Kidney (tissue), 14 donors: ENCODE measurements around the gene EMP1. TPM values are rescaled to one million over a fixed set of nuclear protein-coding genes. Genes with fewer than 3 reads are reported as not detected.

Experiments
- DNase-seq, 5 donors: peaks; one replicate each; pipeline ENCODE4 v3.0.0-alpha.2; 2013 to 2020
- FAIRE-seq: peaks from 2 replicates; lab custom pipeline; 2012; peaks lifted over from hg19 to GRCh38; lab: Jason Lieb, UNC
- H3K27ac ChIP-seq, 2 donors: one replicate each; pipeline ENCODE4 v1.7.0; 2013; ENCODE audit warnings: low read depth in 2 of 2, low read length in 2 of 2, inconsistent platforms in 1 of 2
- H3K27me3 ChIP-seq: one replicate; pipeline ENCODE4 v1.7.1; 2013; ENCODE audit warnings: low read length, inconsistent platforms; ENCODE audit not compliant: control insufficient read depth, insufficient read depth
- H3K36me3 ChIP-seq, 3 donors: one replicate each; pipeline versions ENCODE4 v1.7.0 to v1.7.1; 2013; ENCODE audit warnings: low read length in 3 of 3, control low read depth in 1 of 3, inconsistent platforms in 1 of 3; ENCODE audit not compliant: insufficient read depth in 3 of 3, control insufficient read depth in 2 of 3
- H3K4me1 ChIP-seq, 3 donors: one replicate each; pipeline versions ENCODE4 v1.7.0 to v1.7.1; 2013; ENCODE audit warnings: low read length in 3 of 3, inconsistent platforms in 1 of 3, low read depth in 1 of 3; ENCODE audit not compliant: control insufficient read depth in 2 of 3, insufficient read depth in 2 of 3
- H3K4me3 ChIP-seq, 3 donors: one replicate each; pipeline versions ENCODE4 v1.7.0 to v1.8.1; 2013; ENCODE audit warnings: low read length in 3 of 3, control low read depth in 1 of 3, inconsistent platforms in 1 of 3
- H3K9ac ChIP-seq, 3 donors: one replicate each; pipeline versions ENCODE4 v1.7.0 to v1.7.1; 2013; ENCODE audit warnings: low read length in 3 of 3, control low read depth in 1 of 3, inconsistent platforms in 1 of 3
- H3K9me3 ChIP-seq, 3 donors: one replicate each; pipeline versions ENCODE4 v1.7.0 to v1.7.1; 2013; ENCODE audit warnings: low read length in 3 of 3, control low read depth in 1 of 3, inconsistent platforms in 1 of 3; ENCODE audit not compliant: control insufficient read depth in 2 of 3, insufficient read depth in 1 of 3
- intact Hi-C: fragments of 100-400 bp; cut with DNase I; formaldehyde crosslinking; loops from one replicate; pipeline ENCODE4 v1.11.1; 2022
- polyA plus RNA-seq: library from polyadenylated mRNA; stranded (reverse); fragments of 350-450 nt; fragmentation: Illumina TruSeq; extraction: RNeasy Lipid Tissue Mini Kit (QIAGEN cat#74804); gene quantifications from one replicate; pipeline ENCODE4 v1.2.3, GENCODE V29; 2014; ENCODE audit warnings: low read depth, low replicate concordance; ENCODE audit not compliant: insufficient read depth
- total RNA-seq: library from RNA; stranded (reverse); fragmentation: NEBNext Ultra II Directional; extraction: Animal tissue kit (Norgen Biotek cat#: 25700); gene quantifications from one replicate; pipeline ENCODE4 v1.2.1, GENCODE V29; 2021
- TF ChIP-seq, protein P1 (sequence below): IDR thresholded peaks from 3 replicates; pipeline ENCODE4 v1.5.1; 2012; ENCODE audit warnings: mild to moderate bottlenecking, moderate library complexity, borderline replicate concordance; ENCODE audit not compliant: insufficient read depth; ENCODE audit errors: extremely low read depth
- donor health status: control.
- donor health status: control.
- donor health status: control.
- donor health status: control.
- donor health status: control.
- donor health status: DM: yes; HTN: yes; CAD: no.
- donor health status: Normal renal cell carcinoma (clear cell type).

EMP1 gene
- total and polyA plus RNA-seq, 2 donors from 2014 or later, result 45.1 to 431 TPM

DNA sequence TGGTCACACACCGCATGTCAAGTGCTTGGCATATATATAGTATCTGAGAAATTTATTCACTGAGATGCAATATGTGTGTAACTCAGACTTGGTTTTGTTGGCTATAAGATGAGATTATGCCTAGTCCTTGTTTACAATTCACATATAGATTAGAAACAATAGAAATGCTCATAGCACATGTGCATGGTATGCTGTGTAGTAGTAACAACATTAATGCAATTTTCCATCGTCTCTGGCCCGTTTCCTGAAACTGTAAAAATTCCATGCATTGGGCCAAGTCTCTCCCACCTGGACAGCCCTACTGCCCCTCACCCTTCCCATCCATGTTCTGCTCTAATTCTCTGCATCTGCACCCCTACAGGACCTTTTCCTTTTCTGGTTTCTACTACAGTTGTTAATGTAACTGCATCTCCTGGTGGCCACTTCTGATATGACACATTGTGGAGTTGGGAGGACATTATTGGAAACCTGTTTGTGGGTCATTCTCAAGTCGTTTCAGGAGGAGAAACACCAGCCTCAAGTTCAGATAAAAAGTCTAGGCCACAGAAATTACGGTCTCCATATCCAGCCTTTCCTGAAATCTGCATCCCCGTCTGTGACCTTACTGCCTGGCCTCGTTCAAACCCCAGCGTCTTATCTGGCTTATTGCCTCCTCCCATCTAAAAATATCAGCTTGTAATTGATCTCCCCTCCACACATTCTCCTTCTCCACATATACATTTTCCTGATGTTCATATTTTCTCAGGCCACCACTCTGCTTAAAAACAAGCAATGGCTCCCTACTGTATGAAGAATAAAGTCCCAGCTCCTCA is 37.5 kb downstream of the EMP1 start:
- Histone ChIP-seq H3K4me3 (no peak overlapping the region), H3K27ac (no peak overlapping the region), H3K27me3 (no peaks in the 10 kb centered on the region), H3K4me1 (no peaks in the 10 kb centered on the region), H3K36me3 (no peaks in the 10 kb centered on the region), H3K9ac (no peak overlapping the region), H3K9me3 (no peaks in the 10 kb centered on the region)
- FAIRE-seq (no peak), DNase-seq (peak in 4 of 5 donors; percentile 44 to 79 (median 60))
- TF ChIP-seq, protein P1, sequence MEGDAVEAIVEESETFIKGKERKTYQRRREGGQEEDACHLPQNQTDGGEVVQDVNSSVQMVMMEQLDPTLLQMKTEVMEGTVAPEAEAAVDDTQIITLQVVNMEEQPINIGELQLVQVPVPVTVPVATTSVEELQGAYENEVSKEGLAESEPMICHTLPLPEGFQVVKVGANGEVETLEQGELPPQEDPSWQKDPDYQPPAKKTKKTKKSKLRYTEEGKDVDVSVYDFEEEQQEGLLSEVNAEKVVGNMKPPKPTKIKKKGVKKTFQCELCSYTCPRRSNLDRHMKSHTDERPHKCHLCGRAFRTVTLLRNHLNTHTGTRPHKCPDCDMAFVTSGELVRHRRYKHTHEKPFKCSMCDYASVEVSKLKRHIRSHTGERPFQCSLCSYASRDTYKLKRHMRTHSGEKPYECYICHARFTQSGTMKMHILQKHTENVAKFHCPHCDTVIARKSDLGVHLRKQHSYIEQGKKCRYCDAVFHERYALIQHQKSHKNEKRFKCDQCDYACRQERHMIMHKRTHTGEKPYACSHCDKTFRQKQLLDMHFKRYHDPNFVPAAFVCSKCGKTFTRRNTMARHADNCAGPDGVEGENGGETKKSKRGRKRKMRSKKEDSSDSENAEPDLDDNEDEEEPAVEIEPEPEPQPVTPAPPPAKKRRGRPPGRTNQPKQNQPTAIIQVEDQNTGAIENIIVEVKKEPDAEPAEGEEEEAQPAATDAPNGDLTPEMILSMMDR, result peak; percentile 82
- intact Hi-C loops, result no loop called here

DNA sequence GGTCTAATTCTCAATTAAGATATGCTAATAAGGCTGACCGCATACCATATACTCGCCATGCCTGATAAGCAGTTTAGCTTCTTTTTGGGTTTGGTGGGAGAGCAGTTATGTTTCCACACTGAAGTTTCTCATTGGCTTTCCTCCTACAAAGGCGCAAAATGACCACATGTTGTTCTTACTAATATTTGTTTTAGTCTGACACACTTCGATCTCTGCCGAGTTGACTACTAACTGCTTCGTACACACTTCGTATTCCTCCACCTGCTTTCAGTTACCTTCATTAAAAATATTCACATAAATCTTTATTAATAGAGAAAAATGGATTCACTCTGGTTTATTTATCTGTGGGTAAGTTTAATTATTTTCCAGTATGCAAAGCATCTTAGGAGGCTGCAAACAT is 41.7 kb downstream of the EMP1 start:
- H3K27ac ChIP-seq, result no peak overlapping the region
- no peaks in the 10 kb centered on the region for H3K36me3 ChIP-seq
- H3K9ac ChIP-seq, result no peak overlapping the region
- no peaks in the 10 kb centered on the region for H3K4me1 ChIP-seq
- no peaks in the 10 kb centered on the region for H3K27me3 ChIP-seq
- intact Hi-C loops, result no loop called here
- no peak overlapping the region for H3K4me3 ChIP-seq
- DNase-seq, result no peak
- FAIRE-seq, result no peak
- TF ChIP-seq, protein P1, result no peak
- no peaks in the 10 kb centered on the region for H3K9me3 ChIP-seq

DNA sequence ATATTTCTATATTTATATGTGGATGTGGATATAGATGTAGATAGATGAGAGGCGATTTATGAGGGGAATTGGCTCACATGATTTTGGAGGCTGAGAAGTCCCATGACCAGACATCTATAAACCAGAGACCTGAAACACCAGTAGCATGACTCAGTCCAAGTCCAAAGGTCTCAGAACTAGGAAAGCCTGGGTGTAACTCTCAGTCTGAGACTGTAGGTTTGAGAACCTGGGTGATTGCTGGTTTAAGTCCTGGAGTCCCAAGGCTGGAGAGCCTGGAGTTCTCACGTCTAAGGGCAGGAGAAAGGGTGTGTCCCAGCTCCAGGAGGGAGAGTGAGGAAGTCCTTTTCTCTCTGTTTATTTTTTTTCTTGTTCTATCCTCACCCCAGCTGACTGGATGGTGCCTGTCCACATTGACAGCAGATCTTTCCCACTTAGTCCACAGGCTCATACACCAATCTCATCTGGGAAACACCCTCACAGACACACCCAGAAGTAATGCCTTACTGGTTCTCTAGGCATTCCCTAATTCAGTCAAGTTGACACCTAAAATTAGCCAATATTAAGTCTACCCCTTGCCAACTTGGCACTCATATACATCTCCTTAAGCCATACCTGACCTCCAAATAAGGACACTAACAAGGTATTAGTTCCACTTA is 45.4 kb downstream of the EMP1 start:
- intact Hi-C loops, result no loop called here
- no peak overlapping the region for H3K27ac ChIP-seq
- DNase-seq, result no peak
- no peaks in the 10 kb centered on the region for H3K4me1 ChIP-seq
- no peaks in the 10 kb centered on the region for H3K36me3 ChIP-seq
- H3K9me3 ChIP-seq, result no peaks in the 10 kb centered on the region
- no peaks in the 10 kb centered on the region for H3K27me3 ChIP-seq
- no peak for FAIRE-seq
- no peak overlapping the region for H3K4me3 ChIP-seq
- no peak overlapping the region for H3K9ac ChIP-seq
- TF ChIP-seq, protein P1, result no peak
